Stimulated activated CD8-positive, alpha-beta memory T cell treated with anti-CD3 and anti-CD28 coated beads, Interleukin-4, amount 100 ng/mL, for 24 hours (primary cell): ENCODE data around the gene SLC6A17.

ENCODE experiments used
- DNase-seq: peaks from one replicate; pipeline ENCODE4 v3.0.0-alpha.2; 2020; ENCODE audit warnings: low read depth

SLC6A17 gene

DNA sequence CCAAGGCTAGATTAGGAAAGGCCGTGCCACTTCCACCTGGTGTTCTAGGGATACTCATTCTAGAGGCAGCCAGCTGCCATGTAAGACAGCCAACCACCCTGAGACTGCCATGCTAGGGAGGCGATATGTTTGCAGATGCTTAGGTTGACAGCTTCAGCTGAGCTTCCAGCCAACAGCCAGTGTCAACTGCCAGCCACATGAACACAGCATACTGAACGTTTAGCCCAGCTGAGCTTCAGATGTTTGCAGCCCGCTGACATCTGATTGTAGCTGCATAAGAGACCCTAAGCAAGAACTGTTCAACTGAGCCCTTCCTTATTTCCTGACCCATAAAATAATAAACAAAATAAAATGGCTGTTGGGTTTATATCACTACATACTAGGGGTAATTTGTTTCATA, 54.9 kb downstream of the SLC6A17 start:
- no peak for DNase-seq

DNA sequence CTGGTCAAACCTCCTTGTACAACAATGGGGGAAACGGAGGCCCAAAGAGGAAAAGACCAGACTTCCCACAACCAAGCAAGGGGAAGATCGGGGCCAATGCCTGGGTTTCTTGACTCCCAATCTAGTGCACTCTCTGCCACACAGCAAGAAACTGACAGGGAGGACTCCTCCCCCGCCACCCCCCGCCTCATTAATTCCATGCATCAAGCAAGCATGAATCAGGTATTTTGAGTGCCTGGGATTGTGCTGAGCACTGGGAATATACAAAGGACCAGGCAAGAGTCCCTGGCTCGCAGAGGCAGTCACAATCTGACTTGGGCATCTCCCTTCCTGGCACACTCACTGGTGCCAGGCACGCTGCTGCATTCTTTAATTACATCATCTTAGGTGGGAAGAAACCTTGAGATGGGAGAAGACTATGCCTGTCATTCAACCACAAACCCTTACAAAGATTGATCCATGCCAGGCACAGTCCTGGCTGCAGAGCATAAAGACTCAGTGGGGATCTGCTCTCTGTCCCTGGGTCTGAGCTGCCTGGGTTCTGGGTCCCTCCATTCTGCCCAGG, 55.4 kb downstream of the SLC6A17 start:
- no peak for DNase-seq

DNA sequence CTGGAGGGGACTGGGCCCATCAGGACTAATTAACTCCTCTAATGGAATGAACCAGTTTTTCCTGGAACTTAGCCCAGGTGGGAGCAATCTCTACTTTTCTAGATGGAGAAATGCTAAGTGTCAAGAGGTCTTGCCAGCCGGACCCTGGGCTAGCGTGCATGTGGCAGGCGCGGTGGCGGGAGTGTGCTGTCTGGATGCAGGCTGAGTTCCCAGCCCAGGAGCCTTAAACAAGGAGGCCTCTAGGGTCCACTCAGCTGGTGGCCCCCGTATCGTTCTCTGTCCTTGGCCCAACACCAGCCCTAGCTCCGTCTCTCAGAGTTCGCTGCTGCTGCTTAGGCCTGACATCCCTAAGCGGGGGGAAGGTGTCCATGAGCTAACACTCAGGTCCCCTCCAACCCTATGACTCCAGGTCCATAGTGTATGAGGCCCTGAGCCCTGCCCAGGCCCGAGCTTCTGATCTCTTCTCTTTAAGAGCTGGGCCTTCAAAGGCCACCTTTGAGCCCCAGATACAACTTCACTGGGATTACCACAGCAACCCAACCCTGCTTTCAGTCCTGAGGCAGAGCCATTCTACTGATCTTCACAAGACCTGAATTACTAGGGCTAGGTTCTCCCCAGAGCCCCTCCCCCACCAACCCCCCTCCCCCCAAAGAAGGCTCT, 56.1 kb downstream of the SLC6A17 start:
- no peak for DNase-seq

DNA sequence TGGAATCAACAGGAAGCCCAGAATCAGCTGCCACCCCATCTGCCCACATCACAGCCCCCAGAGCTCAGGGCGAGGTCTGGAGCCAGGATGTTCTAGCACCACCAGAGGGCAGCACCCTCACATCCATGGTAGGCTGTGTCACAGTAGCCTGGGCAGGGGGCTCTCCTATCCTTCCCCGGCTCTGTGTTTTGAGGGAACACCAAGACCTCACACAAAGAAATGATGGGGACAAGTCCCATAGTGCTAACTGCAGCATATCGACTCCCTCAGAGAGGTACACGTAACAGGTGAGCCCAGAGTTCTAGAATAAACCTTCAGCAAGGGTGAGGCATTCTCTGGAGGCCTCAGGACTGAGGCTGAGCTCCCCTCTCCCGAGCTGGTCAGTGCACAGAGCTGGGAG, 57.5 kb downstream of the SLC6A17 start:
- DNase-seq: peak; percentile 69

DNA sequence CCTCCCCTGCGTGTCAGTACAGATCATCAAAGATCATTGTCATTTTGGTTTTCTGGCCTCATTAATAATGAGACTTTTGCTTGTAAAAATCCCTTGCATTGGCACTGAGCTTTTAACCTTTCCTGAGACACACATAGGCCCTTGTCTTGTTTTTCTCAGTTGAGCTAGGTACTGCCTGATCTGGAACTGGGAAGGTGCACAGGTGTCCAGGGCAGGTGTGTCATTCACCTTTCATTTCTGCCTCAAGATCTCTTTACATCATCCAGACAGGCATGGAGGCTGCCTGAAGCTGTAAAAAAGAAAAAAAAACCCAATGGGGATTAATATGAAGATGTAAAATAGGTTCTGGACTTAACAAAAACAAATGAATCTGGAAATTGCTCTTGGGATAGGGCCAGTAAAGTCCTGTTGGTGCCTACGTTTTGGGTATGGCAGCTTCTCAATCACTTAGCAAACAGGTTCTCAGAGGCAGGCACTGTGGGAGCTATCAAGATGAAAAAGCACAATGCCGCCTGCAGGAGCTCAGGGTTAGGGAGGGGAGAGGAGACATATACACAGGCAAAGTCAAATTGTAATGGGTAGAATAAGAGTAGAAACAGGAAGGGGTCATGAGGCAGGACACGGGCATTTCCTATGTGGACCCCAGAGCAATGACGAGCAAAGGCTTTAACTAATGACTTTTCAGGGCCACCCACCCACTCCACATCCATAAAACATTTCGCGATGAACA, 58.8 kb downstream of the SLC6A17 start:
- DNase-seq: no peak

DNA sequence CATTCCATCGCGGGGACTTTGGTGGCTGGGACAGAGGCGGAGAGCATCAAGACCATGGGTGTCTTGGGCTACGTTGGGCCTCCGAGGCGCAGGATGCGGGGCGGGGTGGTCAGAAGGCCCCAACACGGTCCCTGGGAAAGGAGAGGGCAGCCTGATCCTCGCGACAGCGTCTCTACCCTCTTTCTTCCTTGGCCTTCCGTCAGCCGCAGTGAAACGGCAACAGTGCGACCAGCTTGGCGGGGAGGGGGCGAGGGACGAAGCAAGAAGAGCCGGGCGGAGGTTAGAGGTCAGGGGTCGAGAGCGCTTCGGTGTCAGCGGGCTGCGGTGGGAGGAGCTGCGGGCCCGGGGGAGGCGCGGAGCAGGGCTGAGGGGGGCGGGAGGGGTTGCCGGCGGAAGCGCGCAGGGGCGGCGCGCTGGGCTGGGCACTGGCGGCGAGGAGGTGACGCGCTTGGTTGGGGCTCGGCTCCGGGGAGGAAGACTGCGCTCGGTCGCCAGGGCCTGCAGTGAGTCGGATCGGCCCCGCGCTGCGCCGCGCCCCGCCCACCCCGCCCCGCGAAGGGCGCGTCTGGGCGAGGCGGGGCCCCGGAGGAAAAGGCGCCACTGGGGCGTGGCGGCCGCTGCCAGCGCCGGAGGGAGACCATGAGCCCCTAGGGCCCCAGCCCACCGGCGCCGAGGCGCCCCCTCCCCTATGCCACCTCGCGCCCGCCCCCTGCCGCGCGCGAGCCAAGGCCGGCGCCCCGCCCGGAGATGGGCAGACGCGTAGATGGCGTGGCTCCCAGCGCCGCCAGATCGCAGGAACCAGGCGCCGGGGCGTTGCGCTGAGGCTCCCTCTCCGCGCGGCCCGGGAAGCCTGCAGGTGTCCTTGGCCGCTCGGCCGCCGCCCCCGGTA, 59.7 kb downstream of the SLC6A17 start, which contains the start of gene KCNC4:
KCNC4 (plus strand) TSS at position 600 of the 889 bp plus-strand sequence. CDS start 1,186 bp downstream, outside the sequence.
- peak; percentile 87 for DNase-seq

DNA sequence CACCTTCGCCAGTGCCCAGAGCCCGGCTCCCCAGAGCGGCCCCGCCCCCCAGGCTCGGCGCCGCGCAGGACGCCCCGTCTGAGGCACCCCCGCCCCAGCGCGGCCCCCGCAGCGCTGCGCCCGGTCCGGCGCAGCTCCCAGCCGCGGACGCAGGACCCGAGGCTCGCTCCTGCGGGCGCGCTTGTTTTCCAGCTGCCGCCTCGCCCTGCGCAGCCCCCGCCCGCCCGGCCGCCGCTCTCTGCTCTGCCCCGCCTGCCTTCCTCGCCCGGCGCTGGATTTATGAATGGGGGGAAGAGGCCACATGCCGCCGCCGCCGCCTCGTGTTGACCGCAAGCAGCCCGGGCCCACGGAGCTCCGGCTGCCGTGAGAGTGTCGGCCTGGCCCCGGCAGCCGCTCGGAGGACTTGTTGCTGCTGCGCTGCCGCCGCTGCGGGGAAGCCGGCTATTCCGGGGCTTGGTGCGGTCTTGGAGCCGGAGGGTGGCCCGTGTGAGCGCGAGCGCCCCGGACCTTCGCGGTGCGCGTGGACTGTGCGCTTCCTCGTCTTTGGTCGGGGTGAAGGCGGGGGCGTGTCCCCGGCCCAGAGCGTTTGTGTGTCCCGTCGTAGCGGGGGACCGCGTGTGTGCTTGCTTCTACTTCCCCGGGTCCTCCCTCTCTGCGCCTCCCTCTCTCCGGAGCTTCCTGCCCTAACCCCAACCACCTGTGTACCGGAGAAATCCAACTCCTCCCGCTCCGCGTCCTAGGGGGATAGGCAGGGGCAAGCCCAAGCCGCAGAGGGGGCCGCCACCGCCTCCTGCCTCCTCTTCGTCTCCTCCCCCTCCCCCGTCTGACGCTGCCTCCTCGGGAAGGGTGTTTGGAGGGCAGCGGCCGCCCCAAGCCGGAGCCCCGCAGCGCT, 60.6 kb downstream of the SLC6A17 start:
- peak; percentile 28 for DNase-seq

DNA sequence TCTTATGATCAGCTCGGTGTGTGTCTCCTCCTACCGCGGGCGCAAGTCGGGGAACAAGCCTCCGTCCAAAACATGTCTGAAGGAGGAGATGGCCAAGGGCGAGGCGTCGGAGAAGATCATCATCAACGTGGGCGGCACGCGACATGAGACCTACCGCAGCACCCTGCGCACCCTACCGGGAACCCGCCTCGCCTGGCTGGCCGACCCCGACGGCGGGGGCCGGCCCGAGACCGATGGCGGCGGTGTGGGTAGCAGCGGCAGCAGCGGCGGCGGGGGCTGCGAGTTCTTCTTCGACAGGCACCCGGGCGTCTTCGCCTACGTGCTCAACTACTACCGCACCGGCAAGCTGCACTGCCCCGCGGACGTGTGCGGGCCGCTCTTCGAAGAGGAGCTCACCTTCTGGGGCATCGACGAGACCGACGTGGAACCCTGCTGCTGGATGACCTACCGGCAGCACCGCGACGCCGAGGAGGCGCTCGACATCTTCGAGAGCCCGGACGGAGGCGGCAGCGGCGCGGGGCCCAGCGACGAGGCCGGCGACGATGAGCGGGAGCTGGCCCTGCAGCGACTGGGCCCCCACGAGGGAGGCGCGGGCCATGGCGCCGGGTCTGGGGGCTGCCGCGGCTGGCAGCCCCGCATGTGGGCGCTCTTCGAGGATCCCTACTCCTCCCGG, 61.3 kb downstream of the SLC6A17 start:
- peak; percentile 21 for DNase-seq

DNA sequence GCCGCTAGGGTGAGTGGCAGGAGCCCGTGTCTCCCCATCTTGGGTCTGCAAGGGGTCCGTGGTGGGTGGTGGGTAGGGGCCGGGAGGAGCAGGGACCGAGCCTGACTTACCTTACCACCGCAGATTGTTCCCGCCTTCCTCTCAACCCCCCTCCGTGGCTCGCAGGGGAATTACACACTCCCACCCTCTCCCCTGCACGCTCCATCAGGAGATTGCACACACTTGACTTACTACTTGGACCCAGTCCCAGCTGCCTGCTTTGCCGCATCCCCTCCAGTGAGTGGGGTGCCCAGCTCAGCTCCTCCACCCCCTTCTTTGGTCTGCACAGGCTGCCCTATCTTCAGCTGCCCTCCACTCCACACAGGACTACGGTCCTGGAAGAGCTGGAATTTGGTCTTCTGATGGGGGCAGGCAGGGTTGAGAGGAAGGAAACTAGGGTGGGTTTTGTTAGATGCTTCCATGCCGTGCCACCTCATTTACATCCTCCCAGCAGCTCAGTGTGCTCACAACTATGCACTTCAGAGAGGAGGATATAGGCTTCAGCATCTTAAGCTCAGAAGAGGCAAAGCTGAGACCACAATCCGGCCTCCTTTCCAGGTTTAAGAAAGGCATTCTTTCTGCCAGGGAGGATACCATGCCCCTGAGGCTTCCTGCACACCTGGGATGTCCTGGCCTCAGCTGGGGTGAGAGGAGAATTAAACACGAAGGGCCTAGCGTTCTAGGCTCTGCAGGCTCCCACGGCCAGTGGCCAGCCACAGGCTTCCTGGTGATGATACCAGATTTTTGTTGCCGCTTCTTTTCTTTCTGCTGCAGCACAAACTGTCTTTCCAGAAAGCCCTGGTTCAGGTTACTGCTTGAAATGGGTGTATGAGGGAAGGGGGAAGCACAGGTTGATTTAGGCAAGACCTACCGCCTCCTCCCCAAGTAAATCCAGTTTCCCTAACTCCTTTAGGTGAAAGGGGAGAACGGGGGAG, 62.2 kb downstream of the SLC6A17 start:
- DNase-seq: no peak

DNA sequence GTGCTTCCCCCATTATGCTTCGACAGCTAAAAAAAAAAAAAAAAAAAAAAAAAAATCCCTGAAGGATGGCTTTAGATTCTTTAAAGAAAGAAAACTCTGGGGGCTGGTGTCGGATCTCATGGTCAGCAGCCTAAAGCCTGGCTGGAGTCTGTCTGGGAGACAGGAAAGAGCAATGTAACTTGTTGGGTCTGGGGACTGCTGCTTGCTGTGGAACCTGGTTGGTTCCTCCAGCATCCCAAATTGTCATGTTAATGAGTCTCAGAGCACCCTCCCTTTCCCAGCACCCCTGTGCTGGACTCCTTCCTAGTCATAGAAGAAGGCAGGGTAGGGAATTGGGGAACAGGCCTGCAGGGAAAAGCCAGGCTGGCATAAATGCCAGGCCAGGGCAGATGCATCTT, 62.8 kb downstream of the SLC6A17 start:
- DNase-seq: no peak

DNA sequence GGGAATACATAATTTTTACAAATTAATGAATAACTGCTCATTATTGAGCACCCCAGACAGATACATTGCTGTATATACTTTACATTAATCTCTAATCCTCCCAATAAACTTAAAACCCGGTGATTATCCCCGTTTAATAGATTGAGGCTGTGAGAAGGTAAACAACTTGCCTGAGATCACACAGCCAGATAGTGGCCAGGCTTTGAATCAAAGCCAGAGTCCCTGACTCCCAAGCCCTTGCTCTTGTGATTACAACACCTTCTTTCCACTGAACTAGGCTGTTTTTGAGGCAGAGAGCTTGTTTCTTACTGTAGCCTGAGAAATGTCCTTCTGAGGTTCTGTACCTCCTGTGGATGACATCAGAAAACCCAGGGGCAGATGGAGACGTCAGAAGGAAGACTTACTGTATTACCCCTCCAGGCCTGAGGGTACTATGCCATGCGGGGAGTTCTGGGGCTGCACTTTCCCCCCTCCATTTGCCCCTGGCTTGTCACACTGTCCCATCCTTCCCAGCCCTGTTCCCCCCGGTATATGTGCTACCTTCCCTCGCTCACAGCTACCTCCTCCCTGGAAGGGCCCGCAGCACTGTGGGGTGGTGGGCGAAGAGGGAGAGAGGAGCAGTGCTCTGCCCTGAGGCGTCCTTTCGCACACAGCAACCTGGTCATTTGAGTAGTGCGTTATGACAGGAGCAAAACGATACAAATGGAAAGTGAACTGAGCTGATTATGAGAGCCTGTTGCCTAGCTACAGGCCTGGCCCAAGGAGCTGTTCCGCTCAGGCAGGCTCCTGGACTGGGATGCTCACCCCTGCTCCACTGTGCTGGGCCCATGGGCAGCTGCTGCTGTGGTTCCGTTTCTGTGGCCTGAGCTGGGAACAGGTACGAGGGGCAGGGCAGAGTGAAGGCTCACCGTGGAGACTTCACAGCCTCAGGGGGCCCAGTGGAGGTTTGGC, 64.4 kb downstream of the SLC6A17 start:
- DNase-seq: no peak

DNA sequence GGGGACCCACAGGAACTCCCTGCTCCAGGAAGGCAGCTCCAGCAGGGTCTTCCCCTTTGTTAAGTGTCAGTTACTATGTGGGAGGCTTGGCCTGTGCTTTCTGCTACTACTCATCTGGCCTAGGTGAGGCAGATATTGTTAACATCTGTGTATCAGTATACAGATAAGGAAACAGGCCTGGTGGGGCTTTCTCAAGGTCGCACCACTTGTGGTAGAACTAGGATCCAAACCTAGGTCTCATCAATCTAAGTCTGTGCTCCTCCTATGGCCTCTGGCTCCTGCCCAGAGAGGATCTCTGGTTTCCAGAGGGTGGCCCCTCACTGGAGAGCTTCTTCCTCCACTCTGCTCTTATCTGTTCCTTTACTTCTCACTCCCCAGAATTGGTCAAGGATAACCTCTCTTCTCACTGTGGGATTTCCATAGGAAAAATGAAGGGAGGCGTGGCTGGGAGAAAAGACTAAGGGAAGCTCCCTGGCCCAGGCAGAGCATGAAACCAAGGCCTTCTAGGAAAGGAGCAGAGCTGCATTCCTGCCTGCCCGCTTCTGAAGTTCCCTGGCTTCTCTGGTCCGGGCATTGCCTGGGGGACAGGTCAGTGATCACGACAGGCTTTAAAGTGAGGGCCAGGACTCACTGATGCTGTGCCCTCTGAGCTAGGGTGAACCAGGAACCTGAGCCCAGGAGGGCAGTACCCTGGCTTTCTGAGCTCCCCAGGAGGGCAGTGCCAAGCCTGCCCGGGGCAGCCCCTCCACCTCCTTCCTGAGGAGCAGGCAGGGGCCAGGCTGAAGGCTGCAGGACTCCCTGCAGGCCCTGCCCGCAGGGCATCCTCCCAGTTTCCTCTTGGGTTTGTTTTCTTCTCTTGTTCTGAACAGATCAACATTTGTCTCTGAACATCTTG, 65.6 kb downstream of the SLC6A17 start:
- no peak for DNase-seq

DNA sequence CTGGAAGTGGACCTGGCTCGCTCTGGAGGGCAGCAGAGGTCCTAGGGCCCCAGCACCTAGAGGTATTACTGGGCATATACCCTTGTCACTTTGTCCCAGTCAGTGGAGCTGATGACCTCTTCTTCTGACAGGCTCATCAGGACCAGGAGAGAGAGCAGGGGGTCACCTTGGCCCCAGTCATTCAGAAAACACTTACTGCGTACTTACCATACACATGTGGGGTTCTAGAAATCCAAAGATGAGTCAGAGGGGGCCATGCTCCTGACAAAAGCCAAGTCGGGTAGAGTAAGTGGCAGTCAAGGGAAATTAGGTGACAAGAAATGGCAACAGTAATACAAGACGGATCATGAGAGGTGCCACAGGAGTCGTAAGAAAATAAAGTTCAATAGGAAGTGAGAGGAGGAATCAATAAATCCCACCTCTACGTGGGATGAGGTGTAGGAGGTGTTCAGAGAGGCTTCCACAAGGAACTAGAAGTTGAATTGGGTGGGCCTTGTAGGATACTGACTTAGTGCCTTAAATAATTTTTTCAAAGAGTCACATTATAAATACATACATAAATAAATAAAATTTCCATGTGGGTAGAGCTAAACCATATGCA, 66.7 kb downstream of the SLC6A17 start:
- DNase-seq: no peak

DNA sequence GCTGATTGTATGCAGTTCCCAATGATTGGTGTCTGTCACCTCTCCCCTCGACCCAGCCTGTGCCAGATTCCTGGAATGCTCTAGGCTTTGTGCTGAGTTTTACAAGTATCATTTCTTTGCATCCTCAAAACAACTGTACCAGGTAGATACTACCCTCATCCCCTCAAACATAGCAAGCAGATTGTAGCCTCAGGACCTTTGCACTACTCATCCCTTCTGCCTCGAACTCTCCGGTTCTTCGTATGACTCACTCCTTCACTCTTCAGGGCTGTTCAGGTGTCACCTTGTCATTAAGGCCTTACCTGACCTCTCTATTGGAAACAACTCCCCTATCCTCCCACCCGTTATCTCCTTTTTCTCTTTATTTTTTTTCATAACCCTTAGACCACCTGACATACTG, 67.8 kb downstream of the SLC6A17 start:
- no peak for DNase-seq

DNA sequence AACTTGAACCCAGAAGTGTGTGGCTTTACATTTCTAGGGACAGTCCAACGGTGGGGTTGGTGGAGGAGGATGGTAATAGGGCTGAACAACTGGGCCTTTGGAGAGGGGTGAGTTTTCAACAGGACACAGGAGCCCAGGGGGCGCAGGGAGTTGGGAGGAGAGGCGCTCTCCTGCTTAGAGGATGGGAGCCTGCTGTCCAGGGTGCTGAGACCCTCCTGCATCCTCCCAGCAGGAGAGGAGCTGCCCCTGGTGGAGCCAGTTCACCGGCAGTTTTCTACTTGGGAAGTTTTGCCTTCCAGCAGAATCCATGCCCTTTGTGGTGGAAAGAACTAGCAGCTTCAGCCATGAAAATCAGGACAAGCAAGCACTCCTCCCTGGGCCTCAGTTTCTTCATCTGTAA, 68.4 kb downstream of the SLC6A17 start:
- DNase-seq: no peak

DNA sequence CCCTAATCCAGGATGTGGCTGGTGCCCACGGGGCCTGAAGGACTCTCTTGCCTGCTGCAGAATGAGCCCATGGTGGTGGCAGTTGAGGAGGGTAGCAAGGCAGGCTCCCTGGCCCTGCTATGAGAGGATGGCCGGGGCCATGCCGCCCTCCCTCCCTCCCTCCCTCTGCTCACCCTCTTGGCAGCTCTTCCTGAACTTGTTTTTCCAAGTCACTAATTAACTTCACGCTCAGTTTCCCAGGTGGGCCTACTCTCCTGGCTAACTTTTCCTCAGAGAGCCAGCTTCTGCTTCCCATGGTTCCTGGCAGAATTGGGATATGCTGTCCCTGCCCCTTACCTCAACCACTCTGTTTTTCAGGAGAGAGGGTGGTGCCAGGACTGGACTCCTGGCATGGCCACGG, 70.0 kb downstream of the SLC6A17 start:
- no peak for DNase-seq

DNA sequence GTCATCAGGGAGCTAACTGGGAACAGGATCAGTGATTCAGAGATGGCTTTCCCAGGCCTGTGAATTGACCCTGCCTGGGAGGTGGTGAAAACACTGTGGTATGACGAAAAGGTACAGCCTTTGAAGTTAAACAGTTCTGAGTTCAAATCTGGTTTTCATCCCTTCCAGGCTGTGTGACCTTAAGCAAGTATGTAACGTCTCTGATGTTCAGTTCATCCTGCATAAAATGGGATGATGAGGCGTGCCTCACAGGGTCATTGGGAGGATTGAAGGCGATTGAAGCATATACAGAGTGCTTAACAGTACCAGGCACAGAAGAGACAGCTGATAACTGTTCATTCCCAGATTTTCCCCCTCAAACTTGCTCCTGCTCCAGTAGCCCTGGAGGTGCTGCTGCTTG, 70.8 kb downstream of the SLC6A17 start:
- DNase-seq: no peak
